ENCODE measurements around the gene INSR. TPM values are rescaled to one million over a fixed set of nuclear protein-coding genes. Genes with fewer than 3 reads are reported as not detected.

Gene INSR
- total and polyA plus RNA-seq, 7 experiments from 2014 or later: 0.29 to 9.9 (median 2.7) TPM

DNA sequence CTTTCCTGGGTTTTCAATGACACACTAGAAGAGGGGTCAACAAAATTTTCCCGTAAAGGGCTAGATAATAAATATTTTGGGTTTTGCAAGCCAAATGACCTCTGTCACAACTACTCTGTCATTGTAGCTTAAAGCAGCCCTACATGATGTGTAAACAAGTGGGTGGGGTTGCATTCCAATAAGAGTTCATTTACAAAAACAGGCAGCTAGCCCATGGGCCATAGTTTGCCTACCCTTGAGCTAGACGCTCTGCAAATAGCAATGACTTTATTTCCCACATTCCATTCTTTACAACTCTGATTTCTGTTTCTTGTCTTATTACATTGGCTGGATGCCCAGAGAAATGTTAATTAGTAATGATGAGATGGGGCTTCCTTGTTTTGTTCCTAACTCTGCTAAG is 148.7 kb downstream of the INSR start:
- Mint-ChIP-seq H3K27ac (no peak overlapping the region), H3K4me3 (no peak overlapping the region), H3K9me3 (peaks cover 0 to 13% (median 2%) of the 10 kb centered on the region in 11 donors), H3K4me1 (no peaks in the 10 kb centered on the region), H3K36me3 (no peaks in the 10 kb centered on the region), H3K27me3 (no peaks in the 10 kb centered on the region)
- H3K27ac ChIP-seq (ENCODE audit: low read depth, low read length): no peak overlapping the region
- no peak for DNase-seq
- intact Hi-C loops (cut with micrococcal nuclease): no loop called here
- no peaks in the 10 kb centered on the region for H3K4me1 ChIP-seq (ENCODE audit: control insufficient read depth in 2 of 2, insufficient read depth in 2 of 2, low read length in 2 of 2)
- ATAC-seq: no peak
- POLR2A ChIA-PET: interaction anchor here (1.2 kb wide), 1 partner anchor 65 kb away, joined by 3 read pairs; no protein-coding TSS in a partner anchor
- no peak overlapping the region for H3K4me3 ChIP-seq (ENCODE audit: low read length)
- CTCF ChIA-PET: interaction anchor here (0.5 to 1.8 kb wide), 6 partner anchors 194 to 887 kb away, joined by 3 to 7 read pairs (median 4); no protein-coding TSS in a partner anchor
- no peaks in the 10 kb centered on the region for H3K9me3 ChIP-seq (ENCODE audit: control insufficient read depth in 2 of 3, low read length in 3 of 3)
- H3K27me3 ChIP-seq (ENCODE audit: control insufficient read depth in 2 of 2, insufficient read depth in 2 of 2, low read length in 2 of 2): no peaks in the 10 kb centered on the region
- no peaks in the 10 kb centered on the region for H3K36me3 ChIP-seq (ENCODE audit: control insufficient read depth in 2 of 3, insufficient read depth in 3 of 3, low read length in 3 of 3)

DNA sequence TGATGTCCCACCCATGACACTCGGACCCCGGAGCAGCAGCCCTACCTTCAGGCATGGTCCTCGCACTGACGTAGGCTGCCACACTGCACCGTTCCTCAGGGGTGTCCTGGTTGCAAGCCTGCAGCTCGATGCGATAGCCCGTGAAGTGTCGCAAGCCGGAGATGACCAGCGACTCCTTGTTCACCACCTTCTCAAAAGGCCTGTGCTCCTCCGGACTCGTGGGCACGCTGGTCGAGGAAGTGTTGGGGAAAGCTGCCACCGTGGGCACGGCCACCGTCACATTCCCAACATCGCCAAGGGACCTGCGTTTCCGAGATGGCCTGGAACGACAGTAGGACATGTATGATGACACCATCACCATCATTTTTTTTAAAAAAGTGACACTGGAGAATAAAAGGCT is 151.4 kb downstream of the INSR start:
- ChIA-PET POLR2A (no interaction called here), CTCF (interaction anchor here (0.6 kb wide), 1 partner anchor 224 kb away, joined by 3 read pairs; no protein-coding TSS in a partner anchor)
- H3K36me3 ChIP-seq (ENCODE audit: control insufficient read depth in 2 of 3, insufficient read depth in 3 of 3, low read length in 3 of 3): no peaks in the 10 kb centered on the region
- Mint-ChIP-seq H3K4me1 (peaks cover 0 to 2% (median 0%) of the 10 kb centered on the region in 7 donors), H3K4me3 (no peak overlapping the region), H3K27me3 (no peaks in the 10 kb centered on the region), H3K9me3 (peaks cover 0 to 13% (median 3%) of the 10 kb centered on the region in 11 donors), H3K27ac (no peak overlapping the region), H3K36me3 (peaks cover 0 to 1% (median 0%) of the 10 kb centered on the region in 5 donors)
- intact Hi-C loops (cut with micrococcal nuclease): no loop called here
- DNase-seq (no peak), ATAC-seq (no peak)
- H3K4me1 ChIP-seq (ENCODE audit: control insufficient read depth in 2 of 2, insufficient read depth in 2 of 2, low read length in 2 of 2): no peaks in the 10 kb centered on the region
- no peak overlapping the region for H3K4me3 ChIP-seq (ENCODE audit: low read length)
- no peak overlapping the region for H3K27ac ChIP-seq (ENCODE audit: low read depth, low read length)
- no peaks in the 10 kb centered on the region for H3K9me3 ChIP-seq (ENCODE audit: control insufficient read depth in 2 of 3, low read length in 3 of 3)
- H3K27me3 ChIP-seq (ENCODE audit: control insufficient read depth in 2 of 2, insufficient read depth in 2 of 2, low read length in 2 of 2): no peaks in the 10 kb centered on the region

DNA sequence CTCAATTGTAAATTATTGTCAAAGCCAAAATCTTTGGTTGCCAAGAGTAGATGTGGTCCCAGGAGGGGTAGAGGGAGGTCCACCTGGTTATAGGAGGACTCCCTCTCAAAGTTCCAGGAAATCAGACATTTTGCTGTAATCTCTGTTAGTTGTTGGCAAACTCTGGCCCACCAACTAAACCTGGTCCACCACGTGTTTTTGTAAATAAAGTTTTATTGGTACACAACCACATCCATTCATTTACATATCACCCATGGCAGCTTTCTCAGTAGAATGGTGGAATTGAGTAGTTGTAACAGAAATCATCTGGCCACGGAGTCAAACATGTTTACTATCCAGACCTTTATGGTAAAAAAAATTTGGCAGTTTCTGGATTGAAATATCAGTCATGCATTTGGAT is 154.1 kb downstream of the INSR start:
- CTCF ChIA-PET: no interaction called here
- no peak for ATAC-seq
- POLR2A ChIA-PET: interaction anchor here (0.6 kb wide), 1 partner anchor 11 kb away, joined by 3 read pairs; no protein-coding TSS in a partner anchor

DNA sequence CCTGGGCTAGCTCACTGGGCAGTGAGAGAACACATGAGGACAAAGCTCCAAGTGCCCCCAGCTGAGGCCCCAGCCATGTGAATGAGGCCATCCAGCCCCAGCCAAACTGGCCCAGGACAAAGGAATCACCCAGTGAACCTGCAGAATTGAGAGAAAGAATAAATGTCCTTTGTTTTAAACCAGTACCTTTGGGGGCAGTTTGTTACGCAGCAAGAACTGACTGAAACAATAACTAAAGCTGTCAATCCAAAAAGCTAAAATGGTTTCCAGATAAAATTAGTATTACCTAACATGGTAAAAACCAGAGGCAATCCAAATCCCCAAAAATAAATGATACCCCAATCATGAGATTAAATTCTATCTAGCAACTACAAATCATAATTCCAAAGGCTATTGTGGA is 155.1 kb downstream of the INSR start:
- peaks cover 0 to 2% (median 0%) of the 10 kb centered on the region in 11 donors for H3K9me3 Mint-ChIP-seq
- H3K27ac ChIP-seq (ENCODE audit: low read depth, low read length): no peak overlapping the region
- no peaks in the 10 kb centered on the region for H3K27me3 ChIP-seq (ENCODE audit: control insufficient read depth in 2 of 2, insufficient read depth in 2 of 2, low read length in 2 of 2)
- DNase-seq (no peak), ATAC-seq (no peak)
- no peak overlapping the region for H3K27ac Mint-ChIP-seq
- H3K36me3 Mint-ChIP-seq: peaks cover 0 to 1% (median 0%) of the 10 kb centered on the region in 5 donors
- ChIA-PET POLR2A (no interaction called here), CTCF (interaction anchor here (0.9 kb wide), 1 partner anchor 202 kb away, joined by 3 read pairs; no protein-coding TSS in a partner anchor)
- no peak overlapping the region for H3K4me3 ChIP-seq (ENCODE audit: low read length)
- H3K9me3 ChIP-seq (ENCODE audit: control insufficient read depth in 2 of 3, low read length in 3 of 3): no peaks in the 10 kb centered on the region
- intact Hi-C loops (cut with micrococcal nuclease): no loop called here
- H3K36me3 ChIP-seq (ENCODE audit: control insufficient read depth in 2 of 3, insufficient read depth in 3 of 3, low read length in 3 of 3): no peaks in the 10 kb centered on the region
- H3K4me3 Mint-ChIP-seq: no peak overlapping the region
- H3K27me3 Mint-ChIP-seq: no peaks in the 10 kb centered on the region
- H3K4me1 Mint-ChIP-seq: peaks cover 0 to 2% (median 0%) of the 10 kb centered on the region in 7 donors
- no peaks in the 10 kb centered on the region for H3K4me1 ChIP-seq (ENCODE audit: control insufficient read depth in 2 of 2, insufficient read depth in 2 of 2, low read length in 2 of 2)

More for the DNA sequence above, 154.1 kb downstream of the INSR start:
- Mint-ChIP-seq H3K4me1 (peaks cover 0 to 2% (median 0%) of the 10 kb centered on the region in 7 donors), H3K27ac (no peak overlapping the region), H3K4me3 (no peak overlapping the region), H3K9me3 (peaks cover 0 to 2% (median 0%) of the 10 kb centered on the region in 11 donors), H3K36me3 (peaks cover 0 to 1% (median 0%) of the 10 kb centered on the region in 5 donors), H3K27me3 (no peaks in the 10 kb centered on the region)
- no peaks in the 10 kb centered on the region for H3K9me3 ChIP-seq (ENCODE audit: control insufficient read depth in 2 of 3, low read length in 3 of 3)
- no peak overlapping the region for H3K4me3 ChIP-seq (ENCODE audit: low read length)
- DNase-seq: no peak
- intact Hi-C loops (cut with micrococcal nuclease): no loop called here
- no peaks in the 10 kb centered on the region for H3K4me1 ChIP-seq (ENCODE audit: control insufficient read depth in 2 of 2, insufficient read depth in 2 of 2, low read length in 2 of 2)
- H3K27me3 ChIP-seq (ENCODE audit: control insufficient read depth in 2 of 2, insufficient read depth in 2 of 2, low read length in 2 of 2): no peaks in the 10 kb centered on the region
- no peaks in the 10 kb centered on the region for H3K36me3 ChIP-seq (ENCODE audit: control insufficient read depth in 2 of 3, insufficient read depth in 3 of 3, low read length in 3 of 3)
- no peak overlapping the region for H3K27ac ChIP-seq (ENCODE audit: low read depth, low read length)

DNA sequence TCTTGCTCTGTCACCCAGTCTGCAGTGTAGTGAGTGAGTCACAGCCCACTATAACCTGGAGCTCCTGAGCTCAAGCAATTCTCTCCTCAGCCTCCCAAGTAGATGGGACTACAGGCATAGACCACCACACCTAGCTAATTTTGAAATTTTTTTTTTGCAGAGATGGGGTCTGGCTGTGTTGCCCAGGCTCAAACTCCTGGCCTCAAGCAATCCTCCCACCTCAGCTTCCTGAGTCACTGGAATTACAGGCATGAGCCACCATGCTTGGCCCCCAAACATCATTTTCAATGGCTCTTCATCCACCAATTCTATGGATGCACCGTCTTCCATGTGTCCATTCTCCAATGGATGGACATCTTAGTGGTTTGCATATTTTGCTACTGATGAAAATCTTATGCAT is 155.8 kb downstream of the INSR start:
- DNase-seq (no peak), ATAC-seq (no peak)
- intact Hi-C loops (cut with micrococcal nuclease): no loop called here
- Histone ChIP-seq H3K4me3 (ENCODE audit: low read length) (no peak overlapping the region), H3K4me1 (ENCODE audit: control insufficient read depth in 2 of 2, insufficient read depth in 2 of 2, low read length in 2 of 2) (no peaks in the 10 kb centered on the region), H3K9me3 (ENCODE audit: control insufficient read depth in 2 of 3, low read length in 3 of 3) (no peaks in the 10 kb centered on the region), H3K27me3 (ENCODE audit: control insufficient read depth in 2 of 2, insufficient read depth in 2 of 2, low read length in 2 of 2) (no peaks in the 10 kb centered on the region), H3K27ac (ENCODE audit: low read depth, low read length) (no peak overlapping the region), H3K36me3 (ENCODE audit: control insufficient read depth in 2 of 3, insufficient read depth in 3 of 3, low read length in 3 of 3) (no peaks in the 10 kb centered on the region)
- ChIA-PET CTCF (no interaction called here), POLR2A (interaction anchor here (0.6 kb wide), 1 partner anchor 887 kb away, joined by 3 read pairs; no protein-coding TSS in a partner anchor)
- Mint-ChIP-seq H3K9me3 (peaks cover 0 to 2% (median 0%) of the 10 kb centered on the region in 11 donors), H3K4me3 (no peak overlapping the region), H3K27me3 (no peaks in the 10 kb centered on the region), H3K4me1 (peaks cover 0 to 2% (median 0%) of the 10 kb centered on the region in 7 donors), H3K27ac (peak overlapping the region in 1 of 9 donors; percentile 37), H3K36me3 (peaks cover 0 to 1% (median 0%) of the 10 kb centered on the region in 5 donors)

DNA sequence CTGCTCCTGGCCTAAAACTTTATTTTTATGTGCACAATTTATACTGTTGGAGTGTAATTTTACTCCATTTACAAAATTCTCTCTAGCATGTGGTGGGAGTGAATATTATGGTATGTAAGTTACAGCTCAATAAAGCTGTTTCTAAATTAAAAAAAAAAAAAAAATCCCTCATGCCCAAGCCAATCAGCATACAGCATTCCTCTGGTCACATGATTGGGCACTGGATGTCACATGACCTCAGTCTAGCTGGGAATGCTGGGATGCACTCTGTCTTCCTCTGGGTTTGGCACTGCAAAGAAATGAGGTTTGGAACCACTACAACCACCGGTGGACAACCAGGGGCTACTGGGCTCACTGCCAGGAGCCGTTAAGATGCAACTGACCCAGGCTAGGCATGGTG is 157.1 kb downstream of the INSR start:
- peaks cover 0 to 1% (median 0%) of the 10 kb centered on the region in 5 donors for H3K36me3 Mint-ChIP-seq
- H3K9me3 ChIP-seq (ENCODE audit: control insufficient read depth in 2 of 3, low read length in 3 of 3): no peaks in the 10 kb centered on the region
- DNase-seq (no peak), ATAC-seq (no peak)
- peaks cover 0 to 2% (median 0%) of the 10 kb centered on the region in 11 donors for H3K9me3 Mint-ChIP-seq
- no peak overlapping the region for H3K27ac Mint-ChIP-seq
- H3K27me3 Mint-ChIP-seq: no peaks in the 10 kb centered on the region
- H3K4me3 ChIP-seq (ENCODE audit: low read length): no peak overlapping the region
- ChIA-PET POLR2A (interaction anchor here (0.5 to 0.7 kb wide), 2 partner anchors 21 to 652 kb away, joined by 3 read pairs; no protein-coding TSS in a partner anchor), CTCF (interaction anchor here (0.5 kb wide), 1 partner anchor 180 kb away, joined by 4 read pairs; no protein-coding TSS in a partner anchor)
- H3K4me3 Mint-ChIP-seq: no peak overlapping the region
- no peaks in the 10 kb centered on the region for H3K36me3 ChIP-seq (ENCODE audit: control insufficient read depth in 2 of 3, insufficient read depth in 3 of 3, low read length in 3 of 3)
- peaks cover 0 to 2% (median 0%) of the 10 kb centered on the region in 7 donors for H3K4me1 Mint-ChIP-seq
- no peaks in the 10 kb centered on the region for H3K4me1 ChIP-seq (ENCODE audit: control insufficient read depth in 2 of 2, insufficient read depth in 2 of 2, low read length in 2 of 2)
- intact Hi-C loops (cut with micrococcal nuclease): no loop called here
- H3K27me3 ChIP-seq (ENCODE audit: control insufficient read depth in 2 of 2, insufficient read depth in 2 of 2, low read length in 2 of 2): no peaks in the 10 kb centered on the region
- H3K27ac ChIP-seq (ENCODE audit: low read depth, low read length): no peak overlapping the region

DNA sequence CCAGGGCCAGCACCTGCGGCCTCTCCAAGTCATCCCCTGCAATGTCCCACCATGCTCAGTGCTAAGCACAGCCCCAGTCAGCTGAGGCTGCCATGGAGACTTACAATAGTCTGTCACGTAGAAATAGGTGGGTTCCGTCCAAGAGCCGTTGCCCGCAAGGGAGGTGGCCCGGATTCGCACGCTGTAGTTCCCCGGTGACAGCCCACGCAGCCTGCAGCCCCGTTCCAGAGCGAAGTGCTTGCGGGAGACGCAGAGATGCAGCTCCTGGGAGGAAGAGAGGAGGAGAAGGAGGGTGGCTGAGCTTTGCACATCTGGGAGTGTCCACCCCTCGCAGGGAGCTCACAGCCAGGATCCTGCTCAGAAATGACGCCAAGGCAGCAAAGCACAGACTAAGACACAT is 162.2 kb downstream of the INSR start:
- DNase-seq (no peak), ATAC-seq (no peak)
- POLR2A ChIA-PET: no interaction called here
- no peak overlapping the region for H3K4me3 ChIP-seq (ENCODE audit: low read length)
- H3K27ac ChIP-seq (ENCODE audit: low read depth, low read length): no peak overlapping the region
- no peaks in the 10 kb centered on the region for H3K36me3 ChIP-seq (ENCODE audit: control insufficient read depth in 2 of 3, insufficient read depth in 3 of 3, low read length in 3 of 3)
- intact Hi-C loops (cut with micrococcal nuclease): no loop called here
- no peaks in the 10 kb centered on the region for H3K4me1 ChIP-seq (ENCODE audit: control insufficient read depth in 2 of 2, insufficient read depth in 2 of 2, low read length in 2 of 2)
- CTCF ChIA-PET: no interaction called here
- no peak overlapping the region for H3K4me3 Mint-ChIP-seq
- H3K27me3 ChIP-seq (ENCODE audit: control insufficient read depth in 2 of 2, insufficient read depth in 2 of 2, low read length in 2 of 2): no peaks in the 10 kb centered on the region
- no peak overlapping the region for H3K27ac Mint-ChIP-seq
- H3K9me3 ChIP-seq (ENCODE audit: control insufficient read depth in 2 of 3, low read length in 3 of 3): peaks cover 0 to 5% (median 0%) of the 10 kb centered on the region in 3 experiments
- H3K27me3 Mint-ChIP-seq: no peaks in the 10 kb centered on the region
- no peaks in the 10 kb centered on the region for H3K36me3 Mint-ChIP-seq
- H3K4me1 Mint-ChIP-seq: no peaks in the 10 kb centered on the region
- H3K9me3 Mint-ChIP-seq: peaks cover 0 to 5% (median 0%) of the 10 kb centered on the region in 11 donors

Data from naive thymus-derived CD4-positive, alpha-beta T cell (primary cell).